Naive thymus-derived CD4-positive, alpha-beta T cell (primary cell): ENCODE measurements around the gene SYT3. TPM values are rescaled to one million over a fixed set of nuclear protein-coding genes. Genes with fewer than 3 reads are reported as not detected.

Experiments
- ATAC-seq: fragments of 150-1000 bp; cut with Tn5 transposase; 2 replicates; pipeline ENCODE4 v1.10.0; 2021; ENCODE audit warnings: mild to moderate bottlenecking, moderate library complexity
- CTCF ChIA-PET: fragments of 350-600 bp; sonication (Branson Sonifier 250); formaldehyde crosslinking; loops from one replicate; lab custom pipeline; 2021; ENCODE audit warnings: antibody characterized with exemption; lab: Charles Lee
- POLR2A ChIA-PET: fragments of 350-600 bp; sonication (Branson Sonifier 250); formaldehyde crosslinking; loops from one replicate; lab custom pipeline; 2021; ENCODE audit warnings: antibody characterized with exemption, inconsistent platforms; lab: Charles Lee
- DNase-seq, 9 donors: peaks; one replicate each; pipeline versions ENCODE4 v3.0.0 to v3.0.0-alpha.2; 2020 to 2022; ENCODE audit warnings: mixed read lengths in 1 of 9
- H3K27ac ChIP-seq: one replicate; pipeline ENCODE4 v1.7.0; 2013; ENCODE audit warnings: mild to moderate bottlenecking, low read depth, low read length, moderate library complexity
- H3K27me3 ChIP-seq, 2 donors: one replicate each; pipeline ENCODE4 v1.7.0; 2013; ENCODE audit warnings: low read length in 2 of 2, mild to moderate bottlenecking in 2 of 2, moderate library complexity in 2 of 2; ENCODE audit not compliant: control insufficient read depth in 2 of 2, insufficient read depth in 2 of 2
- H3K36me3 ChIP-seq, 3 experiments: 1 replicate in 2 of 3; 2 replicates in 1 of 3; pipeline ENCODE4 v1.7.0; 2013; ENCODE audit warnings: low read length in 3 of 3, mild to moderate bottlenecking in 3 of 3, moderate library complexity in 1 of 3; ENCODE audit not compliant: insufficient read depth in 3 of 3, control insufficient read depth in 2 of 3
- H3K4me1 ChIP-seq, 2 donors: one replicate each; pipeline ENCODE4 v1.7.0; 2013; ENCODE audit warnings: low read length in 2 of 2, mild to moderate bottlenecking in 2 of 2, moderate library complexity in 1 of 2; ENCODE audit not compliant: control insufficient read depth in 2 of 2, insufficient read depth in 2 of 2
- H3K4me3 ChIP-seq: 2 replicates; pipeline ENCODE4 v1.7.0; 2013; ENCODE audit warnings: mild to moderate bottlenecking, low read length
- H3K9me3 ChIP-seq, 3 experiments: 1 replicate in 2 of 3; 2 replicates in 1 of 3; pipeline ENCODE4 v1.7.0; 2013; ENCODE audit warnings: low read length in 3 of 3; ENCODE audit not compliant: control insufficient read depth in 2 of 3
- H3K27ac Mint-ChIP-seq, 9 donors: one replicate each; pipeline ENCODE4 v1.8.0; 2020 to 2022; ENCODE audit warnings: mixed read lengths in 9 of 9, mild to moderate bottlenecking in 8 of 9, moderate library complexity in 5 of 9, inconsistent platforms in 2 of 9
- H3K27me3 Mint-ChIP-seq, 5 donors: one replicate each; pipeline ENCODE4 v1.8.0; 2021 to 2022; ENCODE audit warnings: mixed read lengths in 5 of 5, mild to moderate bottlenecking in 1 of 5
- H3K36me3 Mint-ChIP-seq, 5 donors: one replicate each; pipeline ENCODE4 v1.8.0; 2020 to 2022; ENCODE audit warnings: mixed read lengths in 5 of 5, mild to moderate bottlenecking in 3 of 5, inconsistent platforms in 1 of 5
- H3K4me1 Mint-ChIP-seq, 7 donors: one replicate each; pipeline ENCODE4 v1.8.0; 2020 to 2022; ENCODE audit warnings: mixed read lengths in 7 of 7, mild to moderate bottlenecking in 3 of 7, inconsistent platforms in 1 of 7
- H3K4me3 Mint-ChIP-seq, 10 donors: one replicate each; pipeline ENCODE4 v1.8.0; 2020 to 2022; ENCODE audit warnings: mild to moderate bottlenecking in 10 of 10, mixed read lengths in 10 of 10, moderate library complexity in 6 of 10, inconsistent platforms in 2 of 10
- H3K9me3 Mint-ChIP-seq, 11 donors: one replicate each; pipeline ENCODE4 v1.8.0; 2020 to 2022; ENCODE audit warnings: mixed read lengths in 11 of 11, mild to moderate bottlenecking in 4 of 11, inconsistent platforms in 1 of 11, moderate library complexity in 1 of 11
- intact Hi-C, 2 donors: fragments of 100-400 bp; cut with micrococcal nuclease; formaldehyde crosslinking; loops; one replicate each; pipeline ENCODE4 v1.15.1; 2023
- polyA plus RNA-seq, 2 donors: library from polyadenylated mRNA; unstranded; fragments of 300-500 nt; fragmentation: Illumina TruSeq; gene quantifications; one replicate each; pipeline ENCODE4 v1.2.3, GENCODE V29; 2021
- total RNA-seq, 6 experiments: library from RNA in 5 of 6; stranded (reverse) in 5 of 6; gene quantifications; 1 replicate in 5 of 6; 2 replicates in 1 of 6; pipeline ENCODE4 v1.2.3 and lab custom pipeline; 2021 to 2026

Gene SYT3
- total RNA-seq (under 1 TPM in 2 of 5 experiments, not detected in 3; 0.13 TPM), polyA plus RNA-seq (under 1 TPM; 0.16 to 0.47 TPM), total RNA-seq (lab: John Stamatoyannopoulos, UW) (0.40 reads per million)

GRCh38 chr19:50639121-50640112, at the start of gene SYT3:
Gene SYT3 (minus strand): TSS chr19:50639881. CDS start chr19:50637411, 2,470 bp downstream.
- H3K4me1 Mint-ChIP-seq: peaks cover 0 to 11% (median 6%) of the 10 kb centered on the region in 7 donors
- Histone ChIP-seq H3K9me3 (peaks cover 0 to 9% (median 0%) of the 10 kb centered on the region in 3 experiments), H3K27ac (no peak within 1 kb of the TSS), H3K36me3 (no peaks in the 10 kb centered on the region), H3K4me1 (no peaks in the 10 kb centered on the region), H3K27me3 (no peaks in the 10 kb centered on the region), H3K4me3 (peak within 1 kb of the TSS; percentile 30)
- ATAC-seq: peak; percentile 79
- peaks cover 27 to 53% (median 43%) of the 10 kb centered on the region in 5 donors for H3K27me3 Mint-ChIP-seq
- peak within 1 kb of the TSS in 2 of 9 donors; percentile 52 to 59 for H3K27ac Mint-ChIP-seq
- H3K36me3 Mint-ChIP-seq: peaks cover 0 to 9% (median 0%) of the 10 kb centered on the region in 5 donors
- DNase-seq: peak in 7 of 9 donors; percentile 7 to 55 (median 13)
- ChIA-PET POLR2A (interaction anchor here (0.6 kb wide), 1 partner anchor 424 kb away, joined by 4 read pairs; no protein-coding TSS in a partner anchor), CTCF (no interaction called here)
- peak within 1 kb of the TSS; percentile 8 to 91 (median 82) for H3K4me3 Mint-ChIP-seq
- intact Hi-C loops: no loop called here
- H3K9me3 Mint-ChIP-seq: peaks cover 0 to 31% (median 19%) of the 10 kb centered on the region in 11 donors

- peaks cover 0 to 10% (median 0%) of the 10 kb centered on the region in 11 donors for H3K9me3 Mint-ChIP-seq
- ChIA-PET POLR2A (no interaction called here), CTCF (no interaction called here)
- H3K36me3 Mint-ChIP-seq: peaks cover 0 to 5% (median 0%) of the 10 kb centered on the region in 5 donors
- Histone ChIP-seq H3K27me3 (peaks cover 0 to 9% of the 10 kb centered on the region in 2 donors), H3K9me3 (no peaks in the 10 kb centered on the region), H3K4me3 (no peak overlapping the region), H3K4me1 (no peaks in the 10 kb centered on the region), H3K27ac (no peak overlapping the region), H3K36me3 (no peaks in the 10 kb centered on the region)
- H3K4me3 Mint-ChIP-seq: no peak overlapping the region
- no peak for DNase-seq
- intact Hi-C loops: no loop called here
- no peak for ATAC-seq
- H3K4me1 Mint-ChIP-seq: peaks cover 0 to 3% (median 0%) of the 10 kb centered on the region in 7 donors
- H3K27ac Mint-ChIP-seq: no peak overlapping the region
- peaks cover 32 to 69% (median 63%) of the 10 kb centered on the region in 5 donors for H3K27me3 Mint-ChIP-seq
Measured at GRCh38 chr19:50688766-50689165, 49.1 kb upstream of the SYT3 start.

DNA sequence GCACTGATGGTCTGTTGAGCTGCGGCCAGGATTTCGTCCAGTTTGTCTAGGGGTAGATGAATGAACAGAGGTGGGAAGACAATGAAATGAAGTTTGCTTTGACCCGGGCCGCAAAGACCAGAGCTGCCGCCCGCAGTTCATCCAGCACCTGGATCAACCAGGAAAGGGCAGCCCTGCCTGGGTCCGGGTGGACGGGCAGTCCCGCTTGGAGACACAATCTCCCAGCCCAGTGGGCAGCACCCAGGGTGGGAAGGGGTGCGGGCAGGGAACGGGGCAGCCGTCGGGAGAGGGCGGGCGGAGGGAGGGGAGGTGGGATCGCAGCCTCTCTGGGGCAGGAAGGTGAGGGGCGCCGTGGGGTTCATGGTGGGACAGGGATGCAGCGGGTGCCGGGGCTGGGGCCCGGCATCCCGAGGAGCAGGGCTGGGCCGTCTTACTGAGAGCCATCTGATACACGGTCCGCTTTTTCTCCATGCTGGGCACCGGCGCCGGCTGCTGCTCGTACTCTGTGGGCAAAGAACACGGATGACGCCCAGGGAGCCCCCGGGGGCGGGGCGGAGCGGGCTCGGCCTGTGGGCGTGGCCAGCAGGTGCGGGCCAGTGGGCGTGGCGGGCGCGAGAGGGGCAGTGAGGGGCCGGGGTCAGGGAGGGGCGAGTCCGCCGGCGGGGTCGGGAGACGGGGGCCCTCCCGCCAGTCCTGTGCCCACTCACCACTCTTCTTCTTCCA, 46.8 kb upstream of the SYT3 start:
- no peaks in the 10 kb centered on the region for H3K36me3 ChIP-seq
- H3K4me3 Mint-ChIP-seq: no peak overlapping the region
- H3K9me3 Mint-ChIP-seq: peaks cover 0 to 6% (median 0%) of the 10 kb centered on the region in 11 donors
- H3K27ac ChIP-seq: no peak overlapping the region
- H3K27me3 Mint-ChIP-seq: peaks cover 17 to 61% (median 56%) of the 10 kb centered on the region in 5 donors
- H3K27me3 ChIP-seq: peaks cover 0 to 4% of the 10 kb centered on the region in 2 donors
- H3K27ac Mint-ChIP-seq: no peak overlapping the region
- H3K36me3 Mint-ChIP-seq: peaks cover 0 to 5% (median 0%) of the 10 kb centered on the region in 5 donors
- no peaks in the 10 kb centered on the region for H3K4me1 ChIP-seq
- CTCF ChIA-PET: no interaction called here
- no peak for DNase-seq
- POLR2A ChIA-PET: no interaction called here
- no peak overlapping the region for H3K4me3 ChIP-seq
- intact Hi-C loops: no loop called here
- H3K9me3 ChIP-seq: no peaks in the 10 kb centered on the region
- no peak for ATAC-seq
- H3K4me1 Mint-ChIP-seq: peaks cover 0 to 2% (median 0%) of the 10 kb centered on the region in 7 donors

- DNase-seq (peak; percentile 44 to 79 (median 62)), ATAC-seq (peak; percentile 93)
- Histone ChIP-seq H3K36me3 (no peaks in the 10 kb centered on the region), H3K27me3 (peaks cover 3 to 7% of the 10 kb centered on the region in 2 donors), H3K4me1 (peaks cover 0 to 4% of the 10 kb centered on the region in 2 donors), H3K9me3 (peaks cover 0 to 8% (median 0%) of the 10 kb centered on the region in 3 experiments), H3K4me3 (no peak overlapping the region), H3K27ac (no peak overlapping the region)
- Mint-ChIP-seq H3K4me3 (no peak overlapping the region), H3K4me1 (peaks cover 3 to 11% (median 6%) of the 10 kb centered on the region in 7 donors), H3K36me3 (peaks cover 0 to 5% (median 0%) of the 10 kb centered on the region in 5 donors), H3K27ac (peak overlapping the region in 2 of 9 donors; percentile 34 to 62), H3K9me3 (peaks cover 0 to 19% (median 7%) of the 10 kb centered on the region in 11 donors), H3K27me3 (peaks cover 15 to 67% (median 65%) of the 10 kb centered on the region in 5 donors)
- CTCF ChIA-PET: no interaction called here
- intact Hi-C loops: no loop called here
- POLR2A ChIA-PET: no interaction called here
Measured at GRCh38 chr19:50679177-50680125, 39.8 kb upstream of the SYT3 start.

DNA sequence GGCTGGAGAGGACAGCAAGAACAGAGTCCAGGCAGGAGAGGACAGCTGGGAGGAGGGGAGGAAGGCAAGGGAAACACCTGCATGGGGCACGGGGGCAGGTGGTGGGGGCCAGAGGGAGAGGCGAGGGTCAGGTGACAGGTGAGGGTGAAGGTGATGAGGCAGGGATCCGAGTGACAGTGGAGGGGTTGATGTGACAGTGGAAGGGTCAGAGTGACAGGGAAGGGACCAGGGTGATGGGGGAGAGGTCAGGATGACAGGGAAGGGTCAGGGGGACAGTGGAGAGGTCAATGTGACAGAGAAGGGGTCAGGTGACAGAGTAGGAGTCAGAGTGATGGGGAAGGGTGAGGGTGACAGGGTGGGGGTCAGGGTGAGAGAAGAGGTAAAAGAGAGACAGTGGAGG, 38.6 kb upstream of the SYT3 start:
- no peak overlapping the region for H3K4me3 ChIP-seq
- peaks cover 0 to 8% (median 0%) of the 10 kb centered on the region in 3 experiments for H3K9me3 ChIP-seq
- no peak overlapping the region for H3K27ac ChIP-seq
- Mint-ChIP-seq H3K9me3 (peaks cover 0 to 19% (median 7%) of the 10 kb centered on the region in 11 donors), H3K4me1 (peaks cover 3 to 11% (median 6%) of the 10 kb centered on the region in 7 donors), H3K36me3 (peaks cover 0 to 5% (median 0%) of the 10 kb centered on the region in 5 donors), H3K27me3 (peaks cover 20 to 72% (median 66%) of the 10 kb centered on the region in 5 donors), H3K4me3 (no peak overlapping the region), H3K27ac (no peak overlapping the region)
- H3K27me3 ChIP-seq: peaks cover 3 to 7% of the 10 kb centered on the region in 2 donors
- no peaks in the 10 kb centered on the region for H3K36me3 ChIP-seq
- DNase-seq (no peak), ATAC-seq (no peak)
- CTCF ChIA-PET: no interaction called here
- intact Hi-C loops: no loop called here
- POLR2A ChIA-PET: no interaction called here
- H3K4me1 ChIP-seq: peaks cover 0 to 4% of the 10 kb centered on the region in 2 donors
